NCI-H69 (cell line): ENCODE results near the gene ANKRD10.

Source experiments
- DNase-seq: peaks from one replicate; lab custom pipeline; 2025; lab: John Stamatoyannopoulos, UW

ANKRD10 gene

GRCh38 chr13:110885966-110886869 is 28.7 kb downstream of the ANKRD10 start:
- DNase-seq = peak; percentile 52

GRCh38 chr13:110885516-110885915 is 29.4 kb downstream of the ANKRD10 start:
- no peak for DNase-seq

- DNase-seq = no peak
These were observed 30.4 kb downstream of the ANKRD10 start for GRCh38 chr13:110884517-110884916.

- no peak for DNase-seq
These were observed 31.3 kb downstream of the ANKRD10 start for GRCh38 chr13:110883542-110883941.

GRCh38 chr13:110882972-110883371 is 31.9 kb downstream of the ANKRD10 start:
- DNase-seq = no peak

- no peak for DNase-seq
These were observed 32.8 kb downstream of the ANKRD10 start for GRCh38 chr13:110881839-110882627.

- DNase-seq = no peak
These were observed 34.2 kb downstream of the ANKRD10 start for GRCh38 chr13:110880627-110881026.

GRCh38 chr13:110879482-110879881 is 35.4 kb downstream of the ANKRD10 start:
- DNase-seq = no peak

GRCh38 chr13:110877737-110878258 is 37.1 kb downstream of the ANKRD10 start:
- no peak for DNase-seq

GRCh38 chr13:110876609-110877008 is 38.3 kb downstream of the ANKRD10 start:
- no peak for DNase-seq

- DNase-seq = no peak
These were observed 39.6 kb downstream of the ANKRD10 start for GRCh38 chr13:110875241-110875640.

- peak; percentile 92 for DNase-seq
These were observed 40.3 kb downstream of the ANKRD10 start for GRCh38 chr13:110874508-110874960.

- DNase-seq = no peak
These were observed 41.0 kb downstream of the ANKRD10 start for GRCh38 chr13:110873639-110874507.

- DNase-seq = no peak
These were observed 41.9 kb downstream of the ANKRD10 start for GRCh38 chr13:110872768-110873638.

GRCh38 chr13:110872034-110872767 is 42.7 kb downstream of the ANKRD10 start:
- DNase-seq = no peak

GRCh38 chr13:110869805-110870706 is 44.8 kb downstream of the ANKRD10 start:
- DNase-seq = peak; percentile 89

- peak; percentile 78 for DNase-seq
These were observed 45.6 kb downstream of the ANKRD10 start for GRCh38 chr13:110869231-110869804.

- no peak for DNase-seq
These were observed 46.1 kb downstream of the ANKRD10 start for GRCh38 chr13:110868720-110869119.
